ENCODE results near the gene MYL2.

MYL2 gene

DNA sequence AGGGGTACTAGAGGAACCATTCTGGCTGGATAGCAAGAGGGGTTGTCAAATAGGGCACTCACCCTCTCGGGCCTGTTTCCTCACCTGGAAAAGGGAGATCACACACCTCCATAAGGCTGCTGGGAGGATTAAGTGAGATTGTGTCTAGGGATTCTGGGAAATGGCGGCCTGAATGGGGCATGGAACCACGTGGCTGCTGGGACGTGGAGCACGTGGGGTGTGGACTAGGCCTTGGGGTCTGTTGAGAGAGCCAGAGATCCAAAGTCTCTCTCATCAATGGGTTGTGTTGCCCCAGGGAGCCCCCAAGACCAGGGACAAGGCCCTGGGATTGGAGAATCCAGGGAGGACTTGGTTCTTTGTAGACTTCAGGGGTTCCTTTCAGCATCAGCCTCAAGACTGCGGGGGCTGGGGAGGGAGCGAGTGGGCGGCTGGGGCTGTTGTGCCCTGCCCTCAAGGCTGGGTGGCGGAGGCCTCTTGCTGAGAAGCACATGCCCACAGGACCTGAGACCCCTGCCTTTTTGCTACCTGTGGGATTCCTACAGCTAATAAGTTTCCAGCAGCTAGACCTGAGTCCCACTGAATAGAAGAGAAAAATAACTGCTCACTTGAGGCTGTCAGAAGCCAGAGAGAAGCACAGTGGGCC, 3.4 kb upstream of the MYL2 start:
- TF ChIP-seq, protein P1, sequence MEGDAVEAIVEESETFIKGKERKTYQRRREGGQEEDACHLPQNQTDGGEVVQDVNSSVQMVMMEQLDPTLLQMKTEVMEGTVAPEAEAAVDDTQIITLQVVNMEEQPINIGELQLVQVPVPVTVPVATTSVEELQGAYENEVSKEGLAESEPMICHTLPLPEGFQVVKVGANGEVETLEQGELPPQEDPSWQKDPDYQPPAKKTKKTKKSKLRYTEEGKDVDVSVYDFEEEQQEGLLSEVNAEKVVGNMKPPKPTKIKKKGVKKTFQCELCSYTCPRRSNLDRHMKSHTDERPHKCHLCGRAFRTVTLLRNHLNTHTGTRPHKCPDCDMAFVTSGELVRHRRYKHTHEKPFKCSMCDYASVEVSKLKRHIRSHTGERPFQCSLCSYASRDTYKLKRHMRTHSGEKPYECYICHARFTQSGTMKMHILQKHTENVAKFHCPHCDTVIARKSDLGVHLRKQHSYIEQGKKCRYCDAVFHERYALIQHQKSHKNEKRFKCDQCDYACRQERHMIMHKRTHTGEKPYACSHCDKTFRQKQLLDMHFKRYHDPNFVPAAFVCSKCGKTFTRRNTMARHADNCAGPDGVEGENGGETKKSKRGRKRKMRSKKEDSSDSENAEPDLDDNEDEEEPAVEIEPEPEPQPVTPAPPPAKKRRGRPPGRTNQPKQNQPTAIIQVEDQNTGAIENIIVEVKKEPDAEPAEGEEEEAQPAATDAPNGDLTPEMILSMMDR (IDR thresholded peaks at IDR 0.05; ENCODE audit: unreplicated experiment in 3 of 3): no peak

DNA sequence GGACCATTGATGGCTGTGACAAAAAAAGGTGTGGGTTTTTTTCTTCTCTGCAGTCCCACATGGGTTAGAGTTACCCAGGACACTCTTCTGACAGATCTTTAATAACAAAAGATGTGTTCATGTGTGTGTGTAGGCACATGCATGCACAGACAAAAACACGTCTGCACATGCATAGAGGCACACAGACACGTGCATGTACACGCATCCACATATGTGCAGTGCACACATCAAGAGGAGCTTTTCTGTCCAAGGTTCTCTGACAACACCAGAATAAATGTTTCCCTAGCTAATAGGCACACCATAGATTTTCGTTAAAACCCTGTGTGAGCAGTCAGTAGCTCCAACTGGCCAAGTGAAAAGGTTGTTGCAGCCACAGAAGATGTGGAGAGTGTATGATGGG, 2.8 kb upstream of the MYL2 start:
- Mint-ChIP-seq H3K4me1 (peaks cover 5% of the 10 kb centered on the region), H3K36me3 (ENCODE audit: low read depth) (no peaks in the 10 kb centered on the region), H3K4me3 (no peak overlapping the region), H3K27me3 (ENCODE audit: low read depth) (peaks cover 24% of the 10 kb centered on the region), H3K27ac (no peak overlapping the region), H3K9me3 (no peaks in the 10 kb centered on the region)
- TF ChIP-seq, protein P1 (IDR thresholded peaks at IDR 0.05; ENCODE audit: unreplicated experiment in 3 of 3): no peak

More for the DNA sequence above, 3.4 kb upstream of the MYL2 start:
- H3K4me1 Mint-ChIP-seq: peaks cover 5% of the 10 kb centered on the region
- no peak overlapping the region for H3K27ac Mint-ChIP-seq
- H3K36me3 Mint-ChIP-seq (ENCODE audit: low read depth): no peaks in the 10 kb centered on the region
- H3K4me3 Mint-ChIP-seq: no peak overlapping the region
- peaks cover 23% of the 10 kb centered on the region for H3K27me3 Mint-ChIP-seq (ENCODE audit: low read depth)
- no peaks in the 10 kb centered on the region for H3K9me3 Mint-ChIP-seq

DNA sequence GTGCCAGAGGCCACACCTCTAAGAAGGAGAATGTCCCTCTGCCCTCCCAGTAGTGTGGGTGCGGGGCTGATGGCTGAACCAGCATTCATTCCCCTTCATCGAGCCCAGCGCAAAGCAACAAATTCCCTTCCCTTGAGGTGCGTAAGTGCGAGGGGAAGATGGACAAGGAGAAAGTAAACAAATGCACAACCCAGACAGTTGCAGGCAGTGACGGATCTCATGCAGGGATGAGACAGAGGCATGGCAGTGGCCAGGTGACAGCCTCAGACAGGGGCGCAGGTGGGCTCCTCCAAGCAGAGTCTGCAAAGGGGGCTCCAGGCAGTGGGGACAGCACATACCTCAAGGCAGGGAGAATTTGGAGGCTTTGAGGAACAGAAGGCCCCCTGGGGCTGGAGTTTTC, 2.3 kb upstream of the MYL2 start:
- Mint-ChIP-seq H3K9me3 (no peaks in the 10 kb centered on the region), H3K27ac (no peak overlapping the region), H3K36me3 (ENCODE audit: low read depth) (no peaks in the 10 kb centered on the region), H3K4me1 (peaks cover 4% of the 10 kb centered on the region), H3K4me3 (no peak overlapping the region), H3K27me3 (ENCODE audit: low read depth) (peaks cover 29% of the 10 kb centered on the region)
- TF ChIP-seq, protein P1 (IDR thresholded peaks at IDR 0.05; ENCODE audit: unreplicated experiment in 3 of 3): no peak

DNA sequence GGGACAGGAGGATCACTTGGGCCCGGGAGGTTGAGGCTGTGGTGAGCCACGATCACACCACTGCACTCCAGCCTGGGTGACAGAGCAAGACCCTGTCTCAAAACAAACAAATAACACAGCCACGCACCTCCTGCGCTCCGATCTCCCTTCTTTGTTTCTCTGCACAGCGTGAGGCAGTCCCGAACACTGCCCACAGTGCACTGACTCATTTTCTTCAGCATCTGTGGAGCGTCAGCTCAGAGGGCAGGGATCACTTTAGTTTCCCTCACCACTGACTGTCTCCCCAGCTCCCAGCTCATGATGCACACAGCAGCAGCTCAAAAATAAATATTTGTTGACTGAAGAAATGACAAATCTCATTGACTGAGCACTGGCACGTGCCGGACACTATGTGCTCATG, 883 bp upstream of the MYL2 start:
- H3K36me3 Mint-ChIP-seq (ENCODE audit: low read depth): no peaks in the 10 kb centered on the region
- no peak overlapping the region for H3K4me3 Mint-ChIP-seq
- H3K27ac Mint-ChIP-seq: no peak overlapping the region
- H3K27me3 Mint-ChIP-seq (ENCODE audit: low read depth): peaks cover 31% of the 10 kb centered on the region
- TF ChIP-seq, protein P1 (IDR thresholded peaks at IDR 0.05; ENCODE audit: unreplicated experiment in 3 of 3): no peak
- no peaks in the 10 kb centered on the region for H3K9me3 Mint-ChIP-seq
- no peaks in the 10 kb centered on the region for H3K4me1 Mint-ChIP-seq

DNA sequence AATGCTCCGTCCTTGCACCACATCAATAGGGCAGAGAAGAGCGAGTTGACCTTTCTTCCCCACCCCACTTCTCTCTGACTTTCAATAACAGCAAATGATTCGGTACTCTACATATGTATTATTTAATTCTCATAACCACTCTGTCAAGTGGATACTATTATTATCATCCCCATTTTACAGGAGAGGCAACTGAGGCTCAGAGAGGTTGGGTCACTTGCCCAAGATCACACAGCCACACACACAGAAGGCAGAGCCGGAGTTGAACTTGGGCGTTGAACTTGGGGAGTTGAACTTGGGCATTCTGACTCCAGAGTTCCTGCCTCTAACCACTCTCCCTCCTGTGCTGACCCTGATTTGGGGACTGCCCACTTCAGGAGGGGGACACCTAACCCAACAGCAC, 659 bp downstream of the MYL2 start:
- H3K4me1 Mint-ChIP-seq: no peaks in the 10 kb centered on the region
- no peaks in the 10 kb centered on the region for H3K36me3 Mint-ChIP-seq (ENCODE audit: low read depth)
- no peak overlapping the region for H3K27ac Mint-ChIP-seq
- TF ChIP-seq, protein P1 (IDR thresholded peaks at IDR 0.05; ENCODE audit: unreplicated experiment in 3 of 3): no peak
- H3K9me3 Mint-ChIP-seq: peaks cover 2% of the 10 kb centered on the region
- no peak overlapping the region for H3K4me3 Mint-ChIP-seq
- peaks cover 31% of the 10 kb centered on the region for H3K27me3 Mint-ChIP-seq (ENCODE audit: low read depth)

DNA sequence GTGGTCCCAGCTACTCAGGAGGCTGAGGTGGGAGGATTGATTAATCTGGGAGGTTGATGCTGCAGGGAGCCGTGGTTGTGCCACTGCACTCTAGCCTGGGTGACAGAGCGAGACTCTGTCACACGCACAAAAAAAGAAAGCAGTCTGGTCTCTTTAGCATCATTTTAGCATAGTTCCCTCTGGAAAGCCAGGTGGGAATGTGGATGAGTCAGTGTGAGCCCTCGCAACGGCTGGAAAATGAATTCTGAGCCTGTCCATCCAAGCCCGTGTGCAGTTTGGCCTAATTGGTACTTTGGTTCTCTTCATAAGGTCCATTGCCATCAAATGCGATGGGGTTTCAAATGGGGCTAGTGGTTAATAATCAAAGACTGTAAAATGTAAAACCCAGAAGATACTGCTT, 2.4 kb downstream of the MYL2 start:
- Mint-ChIP-seq H3K4me1 (no peaks in the 10 kb centered on the region), H3K27ac (no peak overlapping the region), H3K4me3 (no peak overlapping the region), H3K27me3 (ENCODE audit: low read depth) (peaks cover 26% of the 10 kb centered on the region), H3K36me3 (ENCODE audit: low read depth) (no peaks in the 10 kb centered on the region), H3K9me3 (peaks cover 2% of the 10 kb centered on the region)
- TF ChIP-seq, protein P1 (IDR thresholded peaks at IDR 0.05; ENCODE audit: unreplicated experiment in 3 of 3): no peak
